HG03175 (cell line): ENCODE data around the gene SYTL3.
"Not testable (repeated sequence)": the region's sequence is repeated elsewhere in the genome, so short reads cannot be mapped to it uniquely, and the experiment has no call there.

Experiments used
- ATAC-seq: cut with Tn5 transposase; IDR thresholded peaks from one replicate; pipeline ENCODE4 v1.9.1; 2021; ENCODE audit warnings: mild to moderate bottlenecking, moderate library complexity; ENCODE audit not compliant: unreplicated experiment

The SYTL3 gene

DNA sequence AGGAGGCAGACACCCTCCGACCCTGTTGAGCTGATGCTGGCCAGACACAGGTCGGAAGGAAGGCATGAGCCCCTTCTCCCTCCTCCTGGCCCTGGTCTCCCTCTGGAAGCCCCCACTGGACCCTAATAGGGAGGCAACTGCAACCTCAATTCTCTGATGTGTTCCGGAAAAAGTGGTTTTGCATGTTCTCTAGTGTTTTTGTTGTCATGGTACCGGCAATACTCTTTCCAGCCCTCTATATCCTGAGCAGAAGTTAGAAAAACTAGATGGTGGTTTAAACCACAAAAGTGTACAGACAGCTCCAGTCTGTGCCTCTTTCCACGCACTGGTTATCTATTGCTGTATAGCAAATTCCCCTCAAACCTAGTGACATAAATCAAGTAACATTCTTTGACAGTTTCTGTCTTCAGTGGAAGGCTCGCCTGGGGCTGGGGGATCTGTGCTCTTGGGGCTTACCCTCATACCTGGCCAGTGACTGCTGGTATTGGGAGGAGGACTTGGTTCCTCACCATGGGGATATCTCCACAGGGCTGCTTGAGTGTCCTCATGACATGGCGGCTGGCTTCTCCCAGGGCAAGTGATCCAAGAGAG lies 37.0 kb downstream of the SYTL3 start:
- ATAC-seq: peak; percentile 57

DNA sequence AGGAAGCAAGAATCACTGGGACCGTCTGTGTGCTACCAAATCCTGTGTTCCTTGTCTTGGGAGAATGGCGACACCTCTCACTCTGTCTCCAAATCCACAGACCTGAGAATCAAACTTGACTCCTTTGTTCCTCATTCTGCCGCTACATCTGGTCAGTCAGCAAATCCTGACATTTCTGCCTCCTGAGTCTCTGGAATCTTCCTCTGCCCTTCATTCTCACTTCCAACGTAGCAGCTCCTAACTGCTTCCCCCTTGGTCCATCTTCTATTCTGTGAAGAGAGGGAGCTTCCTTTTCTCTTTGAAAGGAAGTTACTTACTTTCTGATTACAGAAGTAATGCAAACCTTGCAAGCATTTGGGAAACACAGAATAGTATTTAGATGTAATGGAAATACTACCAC lies 37.7 kb downstream of the SYTL3 start:
- ATAC-seq: no peak

DNA sequence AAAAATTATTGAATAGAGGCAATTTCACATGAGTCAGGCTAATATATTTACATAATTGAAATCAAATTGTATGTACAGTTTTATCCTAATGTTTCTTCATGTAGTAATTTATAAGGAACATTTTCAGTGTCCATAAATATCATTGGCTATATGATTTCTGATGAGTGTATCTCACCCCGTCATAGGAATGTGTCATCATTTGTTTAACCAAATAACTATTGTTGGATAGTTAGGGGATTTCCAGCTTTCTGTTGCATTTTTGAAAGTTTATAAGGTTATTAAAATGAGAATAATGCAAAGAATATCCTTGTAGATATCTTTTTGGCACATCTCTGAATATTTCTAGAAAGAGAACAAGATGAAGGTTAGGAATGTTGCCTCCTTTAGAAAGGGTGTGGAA lies 39.0 kb downstream of the SYTL3 start:
- ATAC-seq: no peak

DNA sequence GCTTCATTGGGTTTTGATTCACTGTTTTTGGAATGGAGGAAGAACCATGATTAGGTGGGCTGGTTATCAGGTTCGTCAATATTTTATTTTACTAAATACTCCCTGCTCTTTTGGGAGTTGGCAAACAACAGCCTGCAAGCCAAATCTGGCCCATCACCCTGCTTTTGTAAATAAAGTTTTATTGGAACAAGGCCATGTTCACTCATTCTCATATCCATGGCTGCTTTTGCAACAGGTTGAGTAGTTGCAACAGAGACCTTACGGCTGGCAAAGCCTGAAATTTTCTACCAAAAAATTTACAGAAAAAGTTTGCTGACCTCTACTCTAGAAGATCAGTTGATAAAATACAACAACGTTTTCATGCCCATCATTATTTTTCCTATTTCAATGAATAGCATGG lies 45.1 kb downstream of the SYTL3 start:
- ATAC-seq: no peak

DNA sequence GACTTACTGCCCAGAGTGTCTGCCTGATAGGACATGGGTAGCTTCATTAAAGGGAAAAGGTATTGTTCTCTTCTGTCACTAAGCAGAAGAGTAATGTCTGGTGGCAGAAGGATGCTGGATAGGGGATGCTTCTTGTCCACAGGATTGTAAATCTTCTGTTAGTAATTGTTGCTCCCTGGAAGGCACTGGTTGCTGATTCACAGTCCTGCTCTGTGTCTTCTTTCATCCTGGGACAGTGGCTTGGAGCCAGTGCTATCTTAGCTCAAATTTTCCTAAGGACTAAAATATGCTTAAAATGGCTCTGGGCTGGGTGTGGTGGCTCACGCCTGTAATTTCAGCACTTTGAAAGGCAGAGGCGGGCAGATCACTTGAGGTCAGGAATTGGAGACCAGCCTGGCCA lies 48.0 kb downstream of the SYTL3 start:
- no peak for ATAC-seq

DNA sequence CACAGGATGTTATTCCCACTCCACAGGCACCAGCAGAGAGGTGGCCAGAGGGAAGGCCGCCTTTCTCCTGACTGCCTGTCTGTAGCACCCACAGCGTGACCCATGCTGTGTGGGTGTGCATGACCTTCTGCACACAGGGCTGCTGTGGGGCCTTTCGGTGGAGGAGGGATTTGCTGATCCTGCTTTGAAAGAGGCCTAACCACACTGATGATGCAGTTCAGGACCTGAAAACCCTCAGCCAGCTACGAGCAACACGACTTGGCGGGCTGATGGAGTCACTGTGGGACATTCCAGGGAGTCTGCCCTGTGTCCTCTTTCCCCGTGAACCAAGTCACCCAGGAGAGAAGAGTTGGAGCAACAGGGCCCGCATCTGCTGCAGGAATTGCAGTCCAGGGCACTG lies 49.1 kb downstream of the SYTL3 start:
- ATAC-seq: no peak

DNA sequence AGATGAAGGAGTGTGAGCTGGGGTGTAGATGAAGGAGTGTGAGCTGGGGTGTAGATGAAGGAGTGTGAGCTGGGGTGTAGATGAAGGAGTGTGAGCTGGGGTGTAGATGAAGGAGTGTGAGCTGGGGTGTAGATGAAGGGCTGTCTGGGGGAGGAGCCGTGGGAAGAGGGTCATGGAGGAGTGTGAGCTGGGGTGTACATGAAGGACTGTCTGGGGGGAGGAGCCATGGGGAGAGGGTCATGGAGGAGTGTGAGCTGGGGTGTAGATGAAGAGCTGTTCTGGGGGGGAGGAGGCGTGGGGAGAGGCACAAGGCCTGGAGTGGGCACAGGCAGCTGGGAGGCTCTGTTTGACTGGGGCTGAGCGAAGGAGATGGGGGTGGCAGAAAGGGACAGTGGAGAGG lies 51.4 kb downstream of the SYTL3 start:
- ATAC-seq: not testable (repeated sequence)

DNA sequence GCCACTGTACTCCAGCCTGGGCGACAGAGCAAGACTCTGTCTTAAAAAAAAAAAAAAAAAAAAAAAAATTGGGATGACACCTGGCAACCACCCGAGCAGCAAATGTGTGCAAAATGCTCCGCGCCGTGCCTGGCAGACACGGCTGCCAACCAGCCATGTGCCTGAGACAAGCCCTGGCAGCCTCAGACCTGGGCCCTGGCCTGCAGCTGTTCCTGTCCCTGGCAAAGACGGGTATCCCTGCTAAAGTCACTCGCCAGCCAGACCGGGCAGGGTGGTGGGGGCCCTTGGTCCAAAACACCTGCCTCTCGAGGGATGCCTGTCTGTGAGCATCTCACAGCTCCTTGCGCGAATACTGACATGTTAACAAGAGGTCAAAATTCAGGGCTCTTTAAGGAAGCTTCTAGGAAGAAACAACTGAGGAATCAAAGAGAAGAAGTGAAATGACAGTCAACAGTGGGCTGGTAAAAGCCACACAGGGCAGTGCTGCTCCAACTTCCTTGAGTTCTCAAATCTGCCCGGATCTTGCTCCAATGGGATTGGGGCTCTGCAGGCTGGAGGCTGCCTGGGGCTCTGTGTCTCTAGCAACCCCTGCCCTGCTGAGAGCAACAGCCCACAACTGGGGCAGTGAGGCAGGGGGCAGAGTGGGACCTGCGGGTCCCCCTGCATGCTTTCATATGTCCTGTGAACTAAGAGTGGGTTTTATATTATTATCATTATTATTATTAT lies 53.4 kb downstream of the SYTL3 start:
- no peak for ATAC-seq

DNA sequence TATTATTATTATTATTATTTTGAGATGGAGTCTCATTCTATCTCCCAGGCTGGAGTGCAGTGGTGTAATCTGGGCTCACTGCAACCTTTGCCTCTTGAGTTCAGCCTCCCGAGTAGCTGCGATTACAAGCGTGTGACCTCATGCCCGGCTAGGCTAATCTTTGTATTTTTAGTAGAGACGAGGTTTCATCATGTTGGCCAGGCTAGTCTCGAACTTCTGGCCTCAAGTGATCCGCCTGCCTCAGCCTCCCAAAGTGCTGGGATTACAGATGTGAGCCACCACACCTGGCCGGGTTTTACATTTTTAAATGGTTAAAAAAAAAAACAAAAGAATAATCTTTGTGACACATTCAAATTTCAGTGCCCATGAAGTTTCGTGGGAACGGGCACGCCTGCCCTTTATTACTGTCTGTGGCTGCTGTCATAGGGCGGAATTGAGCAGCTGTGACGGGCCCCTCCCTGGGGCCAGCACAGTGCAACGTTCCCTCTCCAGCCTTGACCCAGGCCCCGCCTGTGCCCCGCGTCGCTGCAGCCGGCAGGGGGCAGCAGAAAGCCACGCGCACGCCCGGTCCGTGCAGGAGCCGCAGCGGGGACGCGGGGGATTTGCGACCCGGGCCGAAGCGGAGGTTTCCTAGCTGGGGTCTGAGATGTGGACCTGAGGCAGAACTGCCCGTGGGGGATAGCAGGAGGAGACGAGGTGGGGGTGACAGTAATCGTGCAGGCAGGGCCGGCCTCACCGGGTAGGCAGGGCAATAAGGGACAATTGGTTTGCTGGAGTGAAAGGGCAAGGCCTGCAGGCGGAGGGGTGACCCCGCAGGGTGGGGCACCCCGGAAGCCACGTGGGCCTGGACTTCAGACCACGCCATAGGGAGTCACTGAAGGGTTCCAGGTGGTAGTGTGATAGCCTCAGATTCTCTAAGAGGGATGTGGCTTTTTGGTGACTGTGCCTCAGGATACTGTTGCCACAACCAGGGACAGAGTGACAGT lies 54.3 kb downstream of the SYTL3 start:
- peak; percentile 97 for ATAC-seq

DNA sequence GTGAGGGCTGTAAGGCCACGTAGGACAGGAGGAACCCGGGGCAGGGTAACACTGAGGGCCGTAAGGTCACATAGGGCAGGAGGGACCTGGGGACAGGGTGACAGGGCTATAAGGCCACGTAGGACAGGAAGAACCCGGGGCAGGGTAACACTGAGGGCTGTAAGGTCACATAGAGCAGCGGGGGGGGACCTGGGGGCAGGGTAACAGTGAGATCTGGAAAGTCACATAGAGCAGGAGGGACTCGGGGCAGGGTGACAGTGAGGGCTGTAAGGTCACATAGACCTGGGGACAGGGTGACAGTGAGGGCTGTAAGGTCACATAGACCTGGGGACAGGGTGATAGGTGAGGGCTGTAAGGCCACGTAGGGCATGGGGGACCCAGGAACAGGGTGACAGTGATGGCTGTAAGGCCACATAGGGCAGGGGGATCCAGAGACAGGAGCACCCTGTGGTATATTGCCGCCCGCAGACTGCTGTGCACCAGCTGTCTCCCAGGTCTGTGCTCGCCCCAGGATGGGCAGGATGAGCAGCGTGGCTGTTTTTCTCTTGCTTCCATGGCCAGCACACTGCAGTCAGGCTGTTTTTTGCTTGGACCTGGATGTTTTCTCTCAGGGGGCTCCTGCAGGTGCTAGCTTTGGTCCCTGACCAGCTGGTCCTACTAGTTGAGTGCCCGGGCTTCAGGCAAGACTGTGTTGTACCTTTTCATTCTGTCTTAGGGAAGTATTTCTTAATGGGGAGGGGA lies 55.7 kb downstream of the SYTL3 start:
- ATAC-seq: no peak

DNA sequence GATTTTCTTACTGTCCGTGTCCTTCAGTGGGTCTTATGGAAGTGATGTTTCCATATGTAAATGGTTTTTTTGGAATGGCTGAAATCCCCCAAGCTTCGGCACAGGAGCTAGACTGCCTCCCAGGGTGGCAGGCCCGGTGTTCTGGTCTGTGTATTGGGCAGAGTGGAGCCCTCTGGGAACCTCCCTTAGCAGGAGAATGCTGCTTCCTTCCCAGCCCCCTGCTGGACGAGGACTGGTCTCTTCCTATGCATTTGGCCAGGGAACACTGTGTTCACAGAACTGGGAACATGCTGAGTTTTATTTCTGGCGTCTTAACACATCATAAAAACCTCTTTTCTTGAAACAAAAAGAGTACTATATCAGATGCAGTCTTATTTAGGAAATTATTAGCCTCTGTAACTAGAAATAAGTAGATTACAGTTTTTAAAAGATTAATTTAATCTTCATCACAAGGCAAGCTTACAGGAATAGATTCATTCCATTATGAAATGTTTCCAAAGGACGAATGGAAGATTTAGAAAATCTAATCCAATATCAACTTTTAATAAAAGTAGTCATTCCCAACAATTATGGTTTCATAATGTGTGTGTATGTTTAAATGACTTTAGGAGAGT lies 56.6 kb downstream of the SYTL3 start:
- no peak for ATAC-seq

DNA sequence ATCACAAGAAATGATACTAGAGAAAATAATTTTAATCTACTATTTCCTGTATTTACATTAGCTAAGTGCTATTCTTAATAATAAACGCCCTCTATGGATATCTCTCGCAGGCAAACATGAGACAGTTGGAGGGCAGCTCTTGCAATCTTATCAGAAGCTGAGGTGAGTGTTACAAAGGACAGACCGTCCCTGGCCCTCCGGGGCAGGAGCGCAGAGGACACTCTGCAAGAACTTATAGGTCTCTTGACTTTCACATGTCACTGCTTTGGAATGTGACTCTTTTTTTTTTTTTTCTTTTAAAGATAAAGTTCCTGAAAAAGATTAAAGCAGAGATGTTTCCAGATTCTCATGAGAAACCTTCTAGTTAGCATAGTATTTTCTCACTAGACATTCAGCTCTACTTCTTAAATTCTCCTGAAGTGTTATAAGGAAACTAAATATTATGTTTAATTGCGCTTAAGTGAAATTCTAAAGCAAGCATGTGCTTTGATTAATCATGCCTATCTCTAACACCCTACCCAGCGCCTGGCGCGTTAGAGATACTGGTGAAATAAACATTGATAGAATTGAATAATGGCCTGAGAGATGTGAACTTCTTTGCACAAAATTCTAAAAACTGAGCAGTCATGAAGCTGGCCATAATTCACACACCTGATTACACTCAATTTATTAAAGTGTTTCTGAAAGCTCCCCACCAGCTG lies 57.4 kb downstream of the SYTL3 start:
- no peak for ATAC-seq

DNA sequence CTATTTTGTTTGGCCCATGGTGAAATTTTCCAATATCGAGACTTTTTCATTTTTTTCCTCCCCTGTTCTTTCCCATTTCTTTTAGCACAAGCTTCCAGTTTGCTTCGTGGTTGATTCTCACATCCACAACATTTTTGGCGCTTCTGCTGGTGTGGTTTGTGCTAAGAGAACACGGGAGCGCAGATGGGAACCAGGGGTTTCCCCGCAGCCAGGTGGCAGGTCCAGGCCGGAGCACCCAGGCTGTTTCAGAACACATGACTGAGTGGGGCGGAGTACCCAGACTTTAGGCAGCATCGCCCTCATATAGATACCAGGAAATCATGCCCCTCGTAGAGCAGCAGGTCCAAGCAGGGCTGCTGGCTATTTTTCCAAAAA lies 58.0 kb downstream of the SYTL3 start:
- no peak for ATAC-seq

DNA sequence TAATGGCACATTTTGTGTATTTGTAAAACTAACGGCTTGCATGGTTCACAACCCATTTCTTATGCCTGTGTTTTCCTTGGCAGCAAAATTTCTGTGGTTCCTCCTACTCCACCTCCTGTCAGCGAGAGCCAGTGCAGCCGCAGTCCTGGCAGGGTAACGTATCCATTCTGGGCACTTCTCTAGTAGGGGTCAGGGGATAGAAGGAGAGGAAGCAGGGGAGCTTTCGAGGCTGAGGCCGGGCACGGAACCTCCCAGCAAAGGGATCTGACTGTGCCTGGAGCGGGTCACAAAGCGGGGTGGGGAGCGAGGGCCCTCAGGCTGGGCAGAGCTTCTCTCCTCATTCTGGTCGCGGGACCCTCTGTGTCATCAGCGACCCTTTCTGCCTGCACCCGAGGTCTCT lies 58.4 kb downstream of the SYTL3 start:
- ATAC-seq: no peak

DNA sequence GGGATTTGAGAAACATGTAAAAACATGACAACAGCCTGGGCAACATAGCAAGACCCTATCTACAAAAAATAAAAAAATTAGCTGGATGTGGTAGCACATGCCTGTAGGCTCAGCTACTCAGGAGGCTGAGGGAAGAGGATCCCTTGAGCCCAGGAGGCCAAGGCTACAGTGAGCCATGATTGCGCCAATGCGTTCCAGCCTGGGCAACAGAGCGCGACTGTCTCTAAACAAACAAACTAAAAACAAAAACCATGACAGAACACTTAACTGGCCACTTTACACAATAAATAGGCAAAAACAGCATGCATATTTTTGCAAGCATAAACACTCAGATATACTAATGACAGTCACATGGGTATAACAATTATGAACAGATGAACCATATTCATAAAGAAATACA lies 60.0 kb downstream of the SYTL3 start:
- no peak for ATAC-seq

DNA sequence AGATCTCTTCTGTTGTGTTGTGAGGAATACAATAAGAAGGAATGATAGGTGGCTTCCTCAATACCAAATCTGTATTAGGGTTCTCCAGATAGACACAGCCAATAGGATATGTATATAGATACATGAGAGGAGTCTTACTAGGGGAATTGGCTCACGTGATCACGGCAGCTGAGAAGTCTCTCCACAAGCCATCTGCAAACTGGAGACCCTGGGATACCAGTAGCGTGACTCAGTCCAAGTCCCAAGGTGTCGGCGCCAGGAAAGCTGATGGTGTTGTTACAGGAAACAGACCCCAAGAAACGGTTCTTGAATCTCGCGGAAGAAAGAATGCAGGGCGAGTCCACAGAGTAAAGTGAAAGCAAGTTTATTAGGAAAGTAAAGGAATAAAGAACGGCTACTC lies 61.4 kb downstream of the SYTL3 start:
- ATAC-seq: no peak

DNA sequence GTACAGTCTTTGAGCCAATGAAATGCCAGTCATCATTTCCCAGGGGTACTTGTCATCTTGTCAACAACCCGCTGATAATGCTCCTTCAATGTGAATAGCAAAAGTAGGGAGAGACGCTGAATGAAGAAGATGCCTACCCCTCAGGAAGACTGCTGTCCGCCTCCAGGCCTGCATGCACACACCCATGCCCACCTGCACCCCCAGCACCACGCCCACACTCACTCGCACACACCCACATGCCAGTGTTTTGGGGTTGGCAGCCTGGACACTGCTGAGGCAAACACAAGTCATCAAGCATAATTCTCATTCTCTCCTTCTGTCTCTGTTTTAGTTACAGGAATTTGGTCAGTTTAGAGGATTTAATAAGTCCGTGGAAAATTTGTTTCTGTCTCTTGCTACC lies 63.6 kb downstream of the SYTL3 start:
- no peak for ATAC-seq

DNA sequence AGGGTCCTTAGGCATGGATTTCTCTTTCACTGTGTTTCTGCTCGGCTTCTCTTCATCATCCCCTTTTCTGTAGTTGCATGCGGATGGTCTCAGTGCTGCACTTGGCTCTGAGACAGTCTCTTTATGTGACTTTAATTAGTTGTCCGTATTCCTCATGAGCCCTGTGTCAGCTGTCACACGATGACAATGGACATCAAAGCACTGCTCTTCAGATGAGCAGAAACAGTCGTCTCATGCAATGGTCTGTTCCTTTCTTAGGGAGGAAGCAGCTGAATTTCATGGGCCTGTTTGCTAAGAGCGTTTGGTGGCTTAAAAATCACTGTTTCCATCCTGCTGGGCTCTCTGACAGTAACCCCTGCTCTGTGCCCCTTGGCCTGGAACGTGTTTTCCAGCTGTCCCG lies 64.9 kb downstream of the SYTL3 start:
- ATAC-seq: no peak

DNA sequence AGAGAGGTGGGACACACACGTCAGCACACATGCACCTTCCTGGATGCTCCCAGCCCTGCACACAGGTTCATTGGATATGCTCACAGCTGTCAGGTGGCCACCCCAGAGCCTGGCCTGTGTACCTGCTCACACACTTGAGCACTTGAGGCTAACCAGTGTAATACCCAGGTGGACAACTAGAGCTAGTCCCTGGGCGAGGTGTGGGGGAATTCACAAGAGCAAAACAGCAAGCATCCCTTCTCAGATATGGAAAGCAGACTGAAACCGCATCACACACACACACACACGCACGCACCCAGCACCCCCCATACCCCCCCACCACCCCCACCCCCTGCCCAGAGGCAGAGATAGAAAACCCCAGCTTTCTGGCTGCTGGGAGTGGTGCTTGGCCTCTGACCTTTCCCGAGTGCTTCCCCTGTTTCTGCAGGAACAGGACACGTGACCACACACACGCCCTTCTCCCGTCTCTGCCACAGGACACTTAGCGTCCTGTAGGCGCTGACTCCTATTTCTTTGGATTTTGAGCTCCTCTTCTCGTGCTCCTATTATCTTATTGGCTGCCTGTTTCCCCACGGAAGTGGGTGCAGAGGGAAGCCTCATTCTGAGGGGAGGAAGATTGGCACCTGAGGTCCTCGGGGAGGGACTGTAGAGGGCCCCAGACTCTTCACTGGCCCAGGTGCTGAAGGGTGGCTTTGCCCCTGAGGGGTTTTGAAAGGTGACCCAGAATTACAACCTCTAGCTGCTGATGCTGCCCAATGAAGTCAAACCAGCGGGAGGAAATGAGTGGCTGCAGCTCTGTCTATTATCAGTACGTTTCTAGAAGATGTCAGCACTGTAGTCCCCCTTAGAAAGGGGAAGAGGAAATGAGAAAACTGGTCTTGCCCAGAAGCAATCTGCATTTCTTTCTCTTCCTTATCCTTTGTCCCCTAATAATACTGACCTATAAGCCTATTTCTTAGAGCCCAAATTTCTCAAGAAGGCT lies 65.8 kb downstream of the SYTL3 start:
- ATAC-seq: peak; percentile 69
